Stimulated activated CD8-positive, alpha-beta memory T cell treated with anti-CD3 and anti-CD28 coated beads, Interleukin-12 subunit alpha, Interleukin-12 subunit beta, amount 100 ng/mL, for 24 hours (primary cell): ENCODE data around the gene SLC38A11.

Experiments
- DNase-seq: peaks from one replicate; pipeline ENCODE4 v3.0.0-alpha.2; 2020; ENCODE audit errors: extremely low read depth

Gene SLC38A11

GRCh38 chr2:164972216-164972615 lies 16.9 kb upstream of the SLC38A11 start:
- no peak for DNase-seq

DNA sequence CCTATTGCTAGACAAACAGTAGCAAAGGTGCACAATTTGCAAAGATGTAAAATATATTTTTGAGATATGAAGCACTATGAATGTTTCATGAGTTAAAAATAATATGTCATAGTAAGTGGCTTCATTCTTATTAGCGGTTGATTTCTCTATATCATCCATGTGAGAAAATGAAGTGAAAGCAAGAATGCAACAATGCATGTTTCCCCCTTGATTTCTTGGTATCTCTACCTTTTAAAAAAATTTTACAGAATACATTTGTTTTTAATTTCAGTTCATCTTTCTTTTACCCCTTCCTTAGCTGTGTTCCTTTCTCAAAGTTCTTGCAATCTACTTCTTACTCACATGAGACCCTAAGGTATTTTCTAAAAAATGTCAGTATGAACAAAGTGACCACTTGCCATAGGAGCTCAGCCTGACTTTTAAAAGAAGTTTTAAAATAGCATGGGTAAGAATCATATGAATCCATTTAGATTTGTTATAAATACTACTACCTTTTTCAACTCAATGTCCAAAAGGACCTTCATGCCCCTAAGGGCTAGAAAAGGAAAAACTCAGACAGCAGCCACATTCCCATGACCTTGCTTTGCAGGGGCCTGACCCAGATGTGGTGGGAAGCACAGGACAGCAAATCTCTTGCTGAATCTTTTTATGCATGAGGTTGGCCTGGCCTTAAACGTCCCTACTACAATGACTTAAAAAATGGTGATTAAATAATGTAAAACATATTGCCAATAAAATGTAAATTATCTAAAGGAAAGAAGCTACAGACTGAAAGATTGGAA lies 14.8 kb upstream of the SLC38A11 start:
- DNase-seq: no peak

DNA sequence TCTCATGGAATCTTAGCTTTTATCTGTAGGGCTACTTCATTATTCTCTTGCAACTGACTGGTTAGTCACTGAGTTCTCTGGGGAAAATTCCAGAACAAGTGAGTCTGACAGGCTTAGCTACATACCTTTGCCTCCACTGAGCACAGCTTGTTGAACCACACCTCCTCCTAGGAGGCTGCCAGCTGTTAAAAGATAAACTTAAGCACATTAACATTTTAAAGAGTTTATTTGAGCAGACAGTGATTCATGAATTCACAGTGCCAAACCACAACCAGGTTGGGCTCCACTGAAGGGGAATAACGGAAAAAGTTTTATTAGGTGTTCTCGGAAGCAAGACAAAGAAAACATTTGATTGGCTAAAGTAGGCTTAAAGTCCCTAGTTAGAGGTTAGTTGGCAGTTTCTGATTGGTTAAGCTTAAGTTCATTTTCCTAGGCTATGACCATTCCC lies 12.5 kb upstream of the SLC38A11 start:
- DNase-seq: no peak

DNA sequence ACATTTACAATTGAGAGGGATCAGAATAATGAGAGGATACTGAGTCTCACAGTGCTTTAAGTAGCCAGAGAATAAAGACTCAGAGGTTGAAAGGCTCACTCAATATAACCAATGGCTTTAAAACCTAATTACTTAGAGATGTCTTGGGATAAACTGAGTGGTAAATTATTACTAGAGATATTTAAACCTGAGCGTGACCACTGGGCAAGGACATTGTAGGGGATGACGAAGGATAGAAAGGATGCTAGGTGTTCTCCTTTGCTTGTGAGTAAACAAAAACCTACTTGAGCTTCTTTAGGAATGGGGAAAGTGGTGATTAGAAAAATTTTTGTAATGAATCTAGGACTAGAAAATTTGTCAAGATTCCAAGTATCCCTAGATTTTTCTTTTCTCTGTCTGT lies 12.0 kb upstream of the SLC38A11 start:
- DNase-seq: no peak

DNA sequence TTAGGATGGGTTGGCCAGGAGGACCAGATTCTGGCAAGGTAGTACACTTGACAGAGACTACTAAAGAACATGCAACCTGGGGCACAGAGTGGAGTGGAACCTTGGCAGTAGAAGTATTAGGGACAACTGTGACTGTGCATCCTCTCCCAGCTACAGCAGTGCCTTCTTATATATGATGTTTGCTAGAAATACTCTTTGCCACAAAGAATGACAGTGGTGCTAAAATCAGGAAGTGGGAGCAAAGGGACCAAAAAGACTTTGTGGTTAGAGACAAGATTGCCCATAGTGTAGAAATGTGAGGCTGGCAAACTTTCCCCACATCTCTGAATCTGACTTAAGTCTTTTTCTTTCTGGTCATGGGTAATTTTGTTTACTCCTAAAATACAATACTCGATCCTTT lies 9.4 kb upstream of the SLC38A11 start:
- DNase-seq: no peak

- no peak for DNase-seq
Measured at GRCh38 chr2:164960159-164960558, 4.8 kb upstream of the SLC38A11 start.

DNA sequence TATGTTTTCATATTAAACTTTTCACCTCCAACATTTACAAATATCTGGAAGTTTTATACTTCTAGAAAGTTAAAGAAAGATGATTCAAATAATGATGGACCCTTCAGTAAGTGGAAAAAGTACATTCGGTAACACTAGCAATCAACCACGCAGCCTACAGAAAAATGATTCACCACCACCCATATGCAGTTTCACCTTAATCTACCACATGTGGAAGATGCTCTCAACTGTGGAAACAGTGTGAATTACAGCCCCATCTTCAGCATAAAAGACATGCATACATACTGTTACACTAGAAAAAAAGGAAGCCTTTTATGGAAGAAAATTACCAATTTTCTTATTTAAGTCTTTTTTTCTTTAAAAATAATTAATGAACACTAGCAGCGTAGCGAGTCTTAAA lies 1.1 kb downstream of the SLC38A11 start:
- DNase-seq: no peak

DNA sequence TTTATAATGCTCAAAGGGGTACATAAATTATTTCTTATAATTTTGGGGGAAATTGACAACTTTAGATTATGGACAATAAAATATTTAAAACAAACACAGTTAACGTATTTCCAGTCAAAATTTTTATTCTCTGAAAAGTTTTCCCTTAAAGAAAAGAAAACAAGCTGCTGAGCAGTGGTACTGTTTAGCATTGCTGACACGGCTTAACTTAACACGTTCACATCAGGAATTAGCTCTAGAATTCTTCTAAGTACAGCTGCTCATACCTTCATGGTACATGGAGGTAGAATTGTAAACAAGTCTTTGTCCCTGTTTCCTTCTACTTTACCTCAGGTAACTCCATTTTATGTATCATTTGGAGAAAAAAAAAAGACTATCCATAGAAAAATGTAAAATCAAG lies 2.0 kb downstream of the SLC38A11 start:
- DNase-seq: no peak

- no peak for DNase-seq
Measured at GRCh38 chr2:164952057-164952702, 3.1 kb downstream of the SLC38A11 start.

GRCh38 chr2:164948540-164948939 lies 6.8 kb downstream of the SLC38A11 start:
- DNase-seq: no peak

GRCh38 chr2:164947281-164947680 lies 8.0 kb downstream of the SLC38A11 start:
- DNase-seq: no peak

DNA sequence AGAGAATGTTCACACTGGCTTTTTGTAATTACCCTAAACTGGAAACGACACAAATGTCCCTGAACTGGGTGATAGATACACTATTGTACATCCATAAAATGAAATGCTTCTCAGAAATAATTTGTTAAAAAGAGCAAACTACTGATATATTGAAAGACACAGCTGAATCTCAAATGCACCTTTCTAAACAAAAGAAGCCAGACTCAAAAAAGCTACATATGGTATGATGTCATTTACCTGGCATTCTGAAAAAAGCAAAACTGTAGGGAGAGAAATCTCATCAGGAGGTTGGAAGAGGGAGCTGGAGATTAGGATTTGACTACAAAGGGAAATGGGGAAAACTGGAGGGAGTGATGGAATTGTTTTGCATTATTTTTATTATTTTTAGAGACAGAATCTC lies 12.0 kb downstream of the SLC38A11 start:
- DNase-seq: no peak

GRCh38 chr2:164937864-164938401 lies 17.4 kb downstream of the SLC38A11 start:
- DNase-seq: no peak

DNA sequence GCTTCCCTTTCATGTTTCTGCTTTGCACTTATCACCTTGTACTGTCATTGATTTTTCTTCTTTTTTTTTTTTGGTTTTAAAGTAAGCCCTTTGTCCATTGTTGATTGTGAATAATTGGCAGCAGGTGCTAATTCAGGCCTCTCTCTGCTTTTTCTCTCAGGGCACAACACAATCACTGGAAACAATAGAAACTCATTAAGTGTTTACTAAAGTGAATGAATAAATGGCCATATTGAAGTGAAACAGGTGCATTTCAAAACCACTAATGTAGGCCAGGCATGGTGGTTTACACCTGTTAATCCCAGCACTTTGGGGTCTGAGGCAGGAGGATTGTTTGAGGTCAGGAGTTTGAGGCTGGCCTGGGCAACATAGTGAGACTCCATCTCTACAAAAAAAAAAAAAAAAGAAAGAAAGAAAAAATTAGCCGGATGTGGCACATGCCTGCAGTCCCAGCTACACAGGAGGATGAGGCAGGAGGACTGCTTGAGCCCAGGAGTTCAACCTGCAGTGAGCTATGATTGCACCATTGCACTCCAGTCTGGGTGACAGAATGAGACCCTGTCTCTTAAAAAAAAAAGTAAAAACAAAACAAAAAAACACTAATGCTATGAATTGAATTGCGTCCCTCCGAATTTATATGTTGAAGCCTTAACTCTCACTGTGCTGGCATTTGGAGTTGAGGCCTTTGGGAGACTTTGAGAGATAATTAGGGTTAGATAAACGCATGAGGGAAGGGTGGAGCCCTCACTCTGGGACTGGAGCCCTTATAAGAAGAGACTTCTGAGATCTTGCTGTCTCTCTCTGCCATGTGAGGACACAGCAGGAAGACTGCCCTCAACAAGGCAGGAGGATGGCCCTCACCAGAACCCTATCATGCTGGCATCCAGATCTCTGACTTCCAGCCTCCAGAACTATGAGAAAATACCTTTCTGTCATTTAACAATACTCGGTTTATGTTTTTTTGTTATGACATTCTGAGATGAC lies 19.9 kb downstream of the SLC38A11 start:
- DNase-seq: no peak

DNA sequence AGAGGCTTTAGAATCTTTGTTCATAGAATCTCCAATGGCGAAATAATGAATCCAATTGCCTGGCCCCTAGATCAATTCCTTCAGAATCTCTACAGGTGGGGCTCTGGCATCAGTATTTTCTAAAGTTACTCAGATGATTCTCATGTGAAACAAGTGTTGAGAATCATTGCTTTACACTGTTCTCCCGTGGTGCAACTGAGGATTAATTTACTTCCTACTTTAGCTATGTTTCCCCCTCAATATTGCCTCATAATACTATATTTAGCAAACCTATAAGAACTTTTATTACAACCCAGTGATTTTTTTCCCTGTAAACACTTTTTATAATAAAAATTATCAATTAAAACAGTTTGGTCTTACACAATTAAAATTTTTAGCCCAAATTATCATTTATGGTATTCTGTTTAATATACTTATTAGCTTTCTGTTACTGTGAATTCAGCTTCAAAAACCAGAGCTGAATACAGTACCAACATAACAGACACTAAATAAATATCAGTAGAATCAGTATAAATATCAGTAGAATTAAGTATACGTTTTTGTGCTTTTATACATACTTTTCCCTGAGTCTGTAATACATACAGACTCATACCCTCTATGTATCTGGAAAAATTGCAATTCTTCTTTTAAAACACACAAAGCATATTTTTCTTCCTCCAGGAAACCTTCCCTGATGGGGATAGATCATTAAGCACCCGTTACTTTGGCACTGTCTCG lies 20.8 kb downstream of the SLC38A11 start:
- no peak for DNase-seq

- no peak for DNase-seq
Measured at GRCh38 chr2:164933671-164934189, 21.6 kb downstream of the SLC38A11 start.

GRCh38 chr2:164932377-164932776 lies 22.9 kb downstream of the SLC38A11 start:
- no peak for DNase-seq

- DNase-seq: no peak
Measured at GRCh38 chr2:164928101-164928673, 27.1 kb downstream of the SLC38A11 start.

DNA sequence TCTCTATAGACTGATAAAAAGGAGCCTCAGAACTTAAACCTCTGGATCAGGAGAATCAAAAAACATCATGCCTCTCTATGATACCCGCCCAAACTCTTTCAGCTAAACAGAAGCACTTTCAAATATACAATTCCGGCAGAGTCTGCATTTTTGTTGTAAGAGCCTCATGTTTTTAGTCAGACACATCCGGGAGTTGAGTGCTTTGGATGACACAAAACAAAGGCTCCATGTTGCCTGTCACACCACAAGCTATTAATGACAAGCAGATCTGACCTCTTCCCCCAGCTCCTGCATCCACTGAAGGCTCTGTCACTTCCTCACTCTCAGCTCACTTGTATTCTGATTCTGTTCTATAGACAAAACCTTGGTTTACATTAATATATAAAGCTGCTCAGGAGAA lies 33.2 kb downstream of the SLC38A11 start:
- DNase-seq: no peak

DNA sequence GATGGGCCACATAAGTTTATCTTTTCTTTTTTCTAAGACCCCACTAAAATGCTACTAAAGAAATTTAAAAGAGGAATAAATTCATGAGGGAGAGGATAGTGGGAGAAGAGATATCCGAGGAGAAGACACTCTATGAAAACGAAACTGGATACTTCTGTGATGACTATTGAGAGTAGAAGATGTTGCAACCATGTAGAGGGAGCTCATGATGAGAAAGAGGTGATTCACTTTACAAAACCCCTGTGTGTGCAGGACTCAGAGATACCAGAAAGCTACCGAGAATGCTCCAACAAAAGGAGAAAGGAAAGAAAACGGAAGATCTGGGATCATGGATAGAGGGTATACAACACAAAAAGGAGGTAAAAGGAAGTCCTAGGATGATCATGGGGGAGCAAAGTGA lies 34.9 kb downstream of the SLC38A11 start:
- DNase-seq: no peak
